Renal cortex interstitium (tissue), 15 donors: ENCODE measurements around the gene SMARCD3. TPM values are rescaled to one million over a fixed set of nuclear protein-coding genes. Genes with fewer than 3 reads are reported as not detected.

Source experiments
- DNase-seq, 11 donors: peaks; one replicate each; pipeline ENCODE4 v3.0.0-alpha.2; 2013; ENCODE audit warnings: low read depth in 9 of 11, low spot score in 4 of 11; ENCODE audit errors: extremely low read depth in 1 of 11
- long read RNA-seq, 16 experiments: transcript quantifications; one replicate each; lab custom pipeline, GENCODE V29; 2026
- polyA plus RNA-seq, 3 donors: library from polyadenylated mRNA; unstranded; fragments of 120-200 nt; gene quantifications; one replicate each; pipeline ENCODE4 v1.2.1, GENCODE V29; 2013; ENCODE audit not compliant: insufficient read length in 3 of 3

SMARCD3 gene
- 10 to 100 TPM; 64.4 to 81.5 (median 72.8) TPM for polyA plus RNA-seq
- long read RNA-seq, donor 1, transcript SMARCD3-201 (13 exons, 1,993 nt) = major isoform, 8 of 21 reads
- long read RNA-seq, donor 1, partial matches to known transcripts = 7 of 21 reads
- long read RNA-seq, donor 1, other reads (novel, unspliced or antisense) = 0 of 21 reads
- long read RNA-seq, donor 2, partial matches to known transcripts = 5 of 15 reads
- long read RNA-seq, donor 2, other reads (novel, unspliced or antisense) = 0 of 15 reads
- long read RNA-seq, donor 3, transcript SMARCD3-201 (13 exons, 1,993 nt) = major isoform, 8 of 17 reads
- long read RNA-seq, donor 3, transcript SMARCD3-203 (14 exons, 2,018 nt) = minor isoform, 5 of 17 reads
- long read RNA-seq, donor 3, partial matches to known transcripts = 0 of 17 reads
- long read RNA-seq, donor 3, other reads (novel, unspliced or antisense) = 0 of 17 reads
- long read RNA-seq, donor 4, transcript SMARCD3-203 (14 exons, 2,018 nt) = major isoform, 6 of 18 reads
- long read RNA-seq, donor 4, transcript SMARCD3-201 (13 exons, 1,993 nt) = minor isoform, 5 of 18 reads
- long read RNA-seq, donor 4, partial matches to known transcripts = 0 of 18 reads
- long read RNA-seq, donor 4, other reads (novel, unspliced or antisense) = 0 of 18 reads
- long read RNA-seq, donor 5 = 0 reads
- long read RNA-seq, donor 6, partial matches to known transcripts = 0 of 15 reads
- long read RNA-seq, donor 6, other reads (novel, unspliced or antisense) = 0 of 15 reads
- long read RNA-seq, donor 7, transcript SMARCD3-201 (13 exons, 1,993 nt) = major isoform, 10 of 22 reads
- long read RNA-seq, donor 7, transcript SMARCD3-215 (2 exons, 468 nt) = minor isoform, 6 of 22 reads
- long read RNA-seq, donor 7, partial matches to known transcripts = 0 of 22 reads
- long read RNA-seq, donor 7, other reads (novel, unspliced or antisense) = 0 of 22 reads
- long read RNA-seq, donor 8 = 0 reads
- long read RNA-seq, donor 9, partial matches to known transcripts = 0 of 7 reads
- long read RNA-seq, donor 9, other reads (novel, unspliced or antisense) = 0 of 7 reads
- long read RNA-seq, donor 10, partial matches to known transcripts = 0 of 9 reads
- long read RNA-seq, donor 10, other reads (novel, unspliced or antisense) = 0 of 9 reads
- long read RNA-seq, donor 11, partial matches to known transcripts = 6 of 13 reads
- long read RNA-seq, donor 11, other reads (novel, unspliced or antisense) = 0 of 13 reads
- long read RNA-seq, donor 12, partial matches to known transcripts = 0 of 5 reads
- long read RNA-seq, donor 12, other reads (novel, unspliced or antisense) = 0 of 5 reads
- long read RNA-seq, donor 13 = 0 reads
- long read RNA-seq, donor 14, transcript SMARCD3-201 (13 exons, 1,993 nt) = major isoform, 11 of 26 reads
- long read RNA-seq, donor 14, partial matches to known transcripts = 12 of 26 reads
- long read RNA-seq, donor 14, other reads (novel, unspliced or antisense) = 0 of 26 reads
- long read RNA-seq, donor 15, partial matches to known transcripts = 0 of 5 reads
- long read RNA-seq, donor 15, other reads (novel, unspliced or antisense) = 0 of 5 reads
- long read RNA-seq, donor 16, transcript SMARCD3-209 (8 exons, 1,654 nt) = minor isoform, 5 of 53 reads
- long read RNA-seq, donor 16, transcript SMARCD3-201 (13 exons, 1,993 nt) = major isoform, 24 of 53 reads
- long read RNA-seq, donor 16, transcript SMARCD3-203 (14 exons, 2,018 nt) = minor isoform, 7 of 53 reads
- long read RNA-seq, donor 16, partial matches to known transcripts = 9 of 53 reads
- long read RNA-seq, donor 16, other reads (novel, unspliced or antisense) = 0 of 53 reads

DNA sequence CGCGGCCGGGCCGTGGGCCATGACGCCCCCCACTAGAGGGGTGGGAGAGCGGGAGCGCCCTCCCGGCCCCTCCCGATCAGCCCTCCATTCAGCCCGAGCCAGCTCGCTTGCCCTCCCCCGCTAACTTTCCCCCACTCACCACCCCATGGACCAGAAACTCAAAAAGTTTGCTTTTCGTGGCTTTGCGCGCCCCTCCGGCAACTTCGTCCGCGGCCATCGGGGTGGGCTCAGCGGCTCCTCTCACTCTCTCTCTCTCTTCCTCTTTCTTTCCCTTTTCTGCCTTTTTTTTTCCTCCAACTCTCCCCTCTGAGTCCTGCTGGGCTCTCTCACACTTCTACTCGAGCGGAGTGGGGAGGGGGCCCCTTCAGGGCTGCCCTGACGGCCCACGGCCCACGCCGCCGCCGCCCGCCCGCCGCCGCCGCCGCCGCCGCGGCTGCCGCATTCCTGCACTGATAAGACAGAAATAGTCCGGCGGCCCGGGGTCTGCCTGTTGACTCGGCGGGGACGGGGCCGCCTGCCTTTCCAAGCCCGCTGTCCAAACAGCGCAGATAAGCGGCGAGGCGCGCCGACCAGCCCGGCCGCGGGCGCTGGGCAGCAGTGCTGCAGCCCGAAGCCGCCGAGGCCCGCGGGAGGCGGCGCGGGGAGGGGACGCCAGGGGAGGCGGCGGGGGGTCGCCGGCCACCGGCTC, at the start of gene SMARCD3:
TSS of gene SMARCD3 (minus strand) at position 349 of the 688 bp plus-strand sequence. CDS start at position 217, 132 bp downstream.
- peak in 2 of 11 donors; percentile 73 to 76 for DNase-seq

DNA sequence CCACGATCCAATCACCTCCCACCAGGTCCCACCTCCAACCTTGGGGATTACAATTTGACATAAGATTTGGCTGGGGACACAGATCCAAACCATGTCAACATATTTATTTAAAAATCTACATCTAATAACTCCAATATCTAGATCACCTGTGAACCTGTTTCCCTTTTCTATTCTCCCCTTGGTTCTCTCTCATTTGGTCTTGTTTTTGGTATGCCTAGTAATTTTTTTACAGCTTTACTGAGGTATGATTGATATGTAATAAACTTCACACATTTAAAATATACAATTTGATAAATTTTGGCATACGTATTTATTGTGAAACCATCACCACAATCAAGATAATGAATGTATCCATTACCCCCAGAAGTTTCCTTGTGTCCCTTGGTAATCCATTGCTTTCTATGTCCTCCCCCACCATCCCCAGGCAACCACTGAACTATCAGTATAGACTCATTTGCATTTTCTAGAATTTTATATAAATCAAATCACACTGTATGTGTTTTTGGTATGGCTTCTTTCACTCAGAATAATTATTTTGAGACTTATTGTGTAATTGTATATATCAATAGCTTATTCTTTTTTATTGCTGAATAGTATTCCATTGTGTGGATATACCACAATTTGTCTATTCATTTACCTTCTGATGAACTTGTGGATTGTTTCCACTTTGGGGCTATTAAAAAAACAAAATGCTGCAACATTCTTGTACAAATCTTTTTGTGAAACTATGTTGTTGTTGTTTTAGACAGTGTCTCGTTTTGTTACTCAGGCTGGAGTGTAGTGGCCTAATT, 47.9 kb upstream of the SMARCD3 start:
- DNase-seq = no peak

DNA sequence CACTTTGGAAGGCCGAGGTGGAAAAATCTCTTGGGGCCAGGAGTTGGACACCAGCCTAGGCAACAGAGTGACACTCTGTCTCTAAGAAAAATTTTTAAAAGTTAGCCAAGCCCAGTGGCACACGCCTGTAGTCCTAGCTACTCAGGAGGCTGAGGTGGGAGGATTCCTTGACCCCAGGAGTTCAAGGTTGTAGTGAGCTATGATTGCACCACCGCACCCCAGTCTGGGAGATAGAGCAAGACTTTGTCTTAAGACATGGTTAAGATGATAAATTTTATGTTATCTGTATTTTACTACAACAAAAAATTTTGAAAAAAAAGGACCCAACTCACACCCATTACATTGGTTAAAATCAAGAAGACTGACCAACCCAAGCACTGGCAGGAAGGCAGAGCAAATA, 44.4 kb upstream of the SMARCD3 start:
- DNase-seq = no peak

- DNase-seq = no peak
Measured at GRCh38 chr7:151291206-151291605, 42.7 kb upstream of the SMARCD3 start.

GRCh38 chr7:151290355-151290760, 41.9 kb upstream of the SMARCD3 start:
- DNase-seq = no peak

GRCh38 chr7:151289891-151290290, 41.4 kb upstream of the SMARCD3 start:
- DNase-seq = no peak

DNA sequence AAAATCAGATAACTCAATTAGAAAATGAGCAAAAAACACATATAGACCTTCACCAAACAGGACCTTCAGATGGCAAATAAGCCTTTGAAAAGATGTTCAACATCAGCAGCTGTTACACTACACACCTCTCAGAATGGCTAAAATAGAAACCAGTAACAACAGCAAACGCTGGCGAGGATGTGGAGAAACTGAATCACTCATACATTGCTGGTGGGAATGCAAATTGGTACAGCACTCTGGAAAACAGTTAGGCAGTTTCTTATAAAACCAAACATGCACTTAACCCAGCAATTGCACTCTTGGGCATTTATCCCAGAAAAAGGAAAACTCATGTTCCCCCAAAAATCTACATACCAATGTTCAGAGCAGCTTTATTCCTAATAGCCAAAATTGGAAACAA, 37.7 kb upstream of the SMARCD3 start:
- no peak for DNase-seq

DNA sequence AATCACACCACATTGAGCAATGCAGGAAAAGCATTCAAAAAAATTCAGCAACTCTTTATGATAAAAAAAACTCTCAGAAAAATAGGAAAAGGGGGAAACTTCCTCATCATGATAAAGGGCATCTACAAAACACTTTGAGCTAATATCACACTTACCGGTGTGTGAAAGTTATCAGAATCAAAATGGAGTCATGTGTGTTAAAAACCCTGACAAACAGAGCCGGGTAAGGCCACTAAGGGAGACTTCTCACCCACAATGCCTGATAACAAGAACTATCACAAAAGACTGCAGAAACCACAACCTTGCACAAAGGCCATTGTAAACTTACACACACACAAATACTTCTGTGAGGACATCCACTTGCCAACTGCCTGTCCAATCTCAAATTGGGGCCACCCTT, 34.8 kb upstream of the SMARCD3 start:
- no peak for DNase-seq

DNA sequence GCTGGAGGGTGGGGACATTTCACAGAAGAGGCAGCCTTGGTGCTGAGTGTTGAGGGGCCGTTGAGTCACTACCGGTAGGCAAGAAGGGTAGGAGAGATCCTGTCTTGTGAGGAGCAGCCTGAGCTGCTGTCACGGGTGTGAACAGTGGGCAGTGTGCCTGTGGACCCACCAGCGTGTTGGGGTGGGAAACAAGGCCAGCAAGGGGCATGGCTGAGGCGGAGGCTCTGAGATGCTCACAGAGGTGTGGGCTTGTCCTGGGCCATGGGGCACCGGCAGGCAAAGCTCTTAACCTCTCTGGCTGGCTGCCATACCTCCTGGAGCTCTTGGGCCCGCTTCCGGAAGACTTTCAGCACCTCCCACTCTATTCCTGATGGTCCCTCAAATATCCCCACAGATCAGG, 33.6 kb upstream of the SMARCD3 start:
- no peak for DNase-seq

GRCh38 chr7:151281686-151282085, 33.2 kb upstream of the SMARCD3 start:
- DNase-seq = no peak

- DNase-seq = no peak
Measured at GRCh38 chr7:151280388-151281019, 32.0 kb upstream of the SMARCD3 start.

- DNase-seq = no peak
Measured at GRCh38 chr7:151279868-151280267, 31.4 kb upstream of the SMARCD3 start.

- DNase-seq = no peak
Measured at GRCh38 chr7:151278949-151279348, 30.5 kb upstream of the SMARCD3 start.

GRCh38 chr7:151277631-151278030, 29.1 kb upstream of the SMARCD3 start:
- DNase-seq = no peak

DNA sequence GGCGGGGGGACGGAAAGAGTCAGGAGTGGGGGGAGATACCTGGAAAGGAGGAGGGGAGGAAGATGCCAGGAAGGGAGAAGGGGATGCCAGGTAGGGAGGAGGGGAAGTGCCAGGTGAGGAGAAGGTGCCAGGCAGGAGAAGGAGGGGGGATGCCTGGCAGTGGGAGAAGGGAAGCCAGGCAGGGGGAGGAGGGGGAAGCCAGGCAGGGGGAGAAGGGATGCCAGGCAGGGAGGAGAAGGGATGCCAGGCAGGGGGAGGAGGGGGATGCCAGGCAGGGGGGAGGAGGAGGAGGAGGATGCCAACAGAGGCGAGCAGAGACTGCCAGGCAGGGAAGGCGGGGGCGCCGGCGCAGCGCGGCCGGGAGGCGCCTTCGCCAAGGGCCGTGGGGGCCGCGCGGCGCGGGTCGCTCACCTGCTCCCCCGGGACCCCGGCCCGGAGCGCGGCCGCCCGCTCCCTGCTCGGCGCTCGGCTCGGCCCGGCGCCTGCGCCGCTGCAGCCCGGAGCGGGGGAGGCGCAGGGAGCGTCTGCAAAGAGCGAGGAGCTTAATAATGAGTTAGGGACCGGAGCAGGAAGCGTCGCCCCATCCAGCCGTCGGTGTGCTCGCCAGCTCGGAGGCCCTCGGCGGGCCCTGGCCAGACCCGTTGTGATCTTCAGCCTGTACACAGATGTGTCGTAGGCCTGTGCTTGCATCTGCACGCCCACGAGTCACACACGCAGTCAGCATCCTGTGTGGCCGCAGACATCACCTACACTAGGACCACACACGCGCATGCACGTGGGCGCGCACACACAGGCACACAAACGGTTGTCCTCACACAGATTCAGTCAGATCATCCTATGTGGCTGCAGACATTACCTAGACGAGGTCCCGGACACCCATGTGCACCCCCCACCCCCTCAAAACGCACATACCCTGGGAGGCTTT, 28.4 kb upstream of the SMARCD3 start:
- peak in 8 of 11 donors; percentile 45 to 66 (median 51) for DNase-seq
